Activated CD4-positive, alpha-beta T cell treated with anti-CD3 and anti-CD28 coated beads, Interleukin-10, Interleukin-2, amounts not matched to agents 100 ng/mL and 50 ng/mL, durations not matched to agents 16 hours and 8 hours (primary cell): ENCODE results near the gene CFAP70.
"Not testable (repeated sequence)": the region's sequence is repeated elsewhere in the genome, so short reads cannot be mapped to it uniquely, and the experiment has no call there.

Experiments
- DNase-seq: peaks from one replicate; pipeline ENCODE4 v3.0.0-alpha.2; 2020

The CFAP70 gene

DNA sequence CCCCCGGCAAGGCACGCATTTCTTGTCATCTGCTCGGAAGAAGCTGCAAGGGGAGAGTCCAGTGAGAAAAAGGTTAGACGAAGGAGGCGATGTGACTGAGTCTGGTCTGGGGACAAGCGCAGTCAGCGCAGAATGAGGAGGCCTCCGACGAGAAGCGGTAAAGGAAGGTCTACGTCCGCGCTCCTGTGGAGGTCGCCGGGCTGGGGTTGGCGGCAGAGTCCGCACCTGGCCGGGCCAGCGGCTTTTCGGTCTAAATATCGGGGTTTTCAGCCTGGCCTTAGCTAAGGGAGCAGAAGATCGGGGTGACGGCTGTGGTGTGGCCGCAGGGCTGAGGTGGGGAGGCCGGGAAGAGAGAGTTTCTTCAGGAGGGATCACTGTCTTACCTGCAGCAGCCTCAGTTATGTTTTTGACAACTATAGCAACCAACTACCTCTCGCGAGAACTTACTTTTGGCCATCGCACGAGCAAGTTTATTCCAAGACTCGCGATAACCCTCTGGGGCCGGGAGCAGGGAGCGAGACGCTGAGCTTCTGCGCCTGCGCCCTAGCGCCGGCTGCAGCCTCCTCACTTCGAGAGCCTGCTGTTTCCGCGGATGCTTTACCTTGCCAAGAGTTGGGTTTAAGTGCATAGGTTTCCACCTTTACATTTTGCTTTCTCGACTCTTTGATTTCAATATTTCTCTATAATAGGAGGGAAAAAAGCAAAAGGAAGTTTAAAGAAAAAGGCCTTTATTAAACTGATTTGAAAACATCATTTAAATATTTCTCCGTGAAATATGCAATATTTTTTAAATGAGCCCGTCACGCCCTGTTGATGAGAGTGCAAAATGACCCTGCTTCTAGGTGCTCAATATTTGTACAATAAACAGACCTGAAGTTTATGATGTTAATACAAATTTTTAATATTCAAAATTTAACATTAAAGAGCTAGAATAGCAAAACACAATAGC, at the start of gene CFAP70:
CFAP70 (minus strand) TSS at position 534 of the 949 bp plus-strand sequence. CDS start 4,068 bp downstream, outside the sequence.
- peak; percentile 97 for DNase-seq

DNA sequence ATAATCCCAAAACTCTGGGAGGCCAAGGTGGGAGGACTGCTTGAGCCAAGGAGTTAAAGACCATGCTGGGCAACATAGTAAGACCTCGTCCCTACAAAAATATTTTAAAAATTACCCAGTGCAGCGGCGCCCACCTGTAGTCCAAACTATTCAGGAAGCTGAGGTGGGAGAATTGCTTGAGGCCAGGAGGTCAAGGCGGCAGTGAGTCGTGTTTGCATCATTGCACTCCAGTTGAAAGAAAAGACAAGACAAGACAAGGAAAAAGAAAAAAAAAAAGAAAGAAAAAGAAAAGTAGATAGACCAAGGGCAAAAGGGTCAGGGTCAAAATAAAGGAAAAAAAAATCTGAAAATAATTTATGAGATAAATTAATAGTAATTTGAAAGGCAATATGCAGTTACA, 49.4 kb upstream of the CFAP70 start:
- no peak for DNase-seq

DNA sequence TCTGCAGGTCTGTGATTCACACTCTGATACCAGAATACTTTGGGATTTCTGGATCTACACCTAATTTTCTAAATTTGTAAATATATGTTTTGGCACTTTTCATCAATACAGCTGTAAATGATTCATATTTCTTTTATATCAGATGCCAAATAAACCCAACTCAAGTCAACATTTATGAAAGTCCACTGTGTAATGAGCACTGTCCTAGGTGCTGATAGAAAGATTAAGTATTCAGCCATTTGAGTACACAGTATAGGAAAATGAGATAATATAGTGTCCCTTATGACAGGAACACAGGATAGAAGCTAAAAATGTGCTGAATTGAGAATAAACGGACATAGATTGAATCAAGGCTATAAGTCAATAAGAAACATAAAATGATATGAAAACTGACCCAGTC, 48.8 kb upstream of the CFAP70 start:
- no peak for DNase-seq

DNA sequence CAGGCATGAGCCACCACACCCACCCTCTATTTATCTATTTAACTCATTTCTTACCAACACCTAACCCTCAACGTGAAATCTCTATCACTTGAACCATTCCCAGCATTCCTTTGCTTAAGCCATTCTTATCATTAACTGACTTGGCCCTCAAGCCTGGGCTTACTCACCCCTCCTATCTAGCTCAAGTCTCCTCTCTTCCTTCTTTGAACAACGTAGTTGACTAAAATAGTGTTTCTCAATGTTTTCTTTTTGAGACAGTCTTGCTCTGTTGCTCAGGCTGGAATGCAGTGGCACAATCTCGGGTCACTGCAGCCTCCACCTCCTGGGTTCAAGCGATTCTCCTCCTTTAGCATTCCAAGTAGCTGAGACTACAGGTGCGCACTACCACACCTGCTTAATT, 48.2 kb upstream of the CFAP70 start:
- no peak for DNase-seq

DNA sequence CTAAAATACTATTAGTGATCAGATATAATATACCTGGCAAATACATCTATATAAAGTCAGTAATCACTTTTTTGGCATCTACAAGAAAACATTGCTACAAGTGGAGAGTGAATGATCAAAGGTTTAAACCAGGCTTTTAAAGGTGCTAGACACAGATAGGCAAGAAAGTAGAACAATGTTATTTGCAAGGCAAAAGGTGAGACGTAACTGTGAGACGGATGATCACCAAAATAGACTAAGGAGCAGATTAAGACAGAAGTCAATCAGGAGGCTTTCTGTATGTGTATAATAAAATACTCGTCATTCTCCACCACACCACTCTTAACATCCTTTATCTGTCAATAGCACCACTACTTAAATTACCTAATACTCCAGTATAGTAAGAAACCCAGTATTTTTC, 46.9 kb upstream of the CFAP70 start:
- no peak for DNase-seq

DNA sequence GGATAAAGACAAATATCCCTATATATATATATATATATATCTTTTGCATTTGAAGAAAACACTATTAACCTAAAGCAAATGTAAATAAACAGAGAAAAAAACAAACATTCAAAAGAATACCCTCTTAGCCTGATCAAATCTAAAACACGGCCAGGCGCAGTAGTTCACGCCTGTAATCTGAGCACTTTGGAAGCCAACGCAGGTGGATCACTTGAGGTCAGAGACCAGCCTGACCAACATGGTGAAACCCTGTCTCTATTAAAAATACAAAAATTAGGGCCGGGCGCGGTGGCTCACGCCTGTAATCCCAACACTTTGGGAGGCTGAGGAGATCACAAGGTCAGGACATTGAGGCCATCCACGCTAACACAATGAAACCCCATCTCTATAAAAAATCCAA, 46.0 kb upstream of the CFAP70 start:
- DNase-seq, result no peak

DNA sequence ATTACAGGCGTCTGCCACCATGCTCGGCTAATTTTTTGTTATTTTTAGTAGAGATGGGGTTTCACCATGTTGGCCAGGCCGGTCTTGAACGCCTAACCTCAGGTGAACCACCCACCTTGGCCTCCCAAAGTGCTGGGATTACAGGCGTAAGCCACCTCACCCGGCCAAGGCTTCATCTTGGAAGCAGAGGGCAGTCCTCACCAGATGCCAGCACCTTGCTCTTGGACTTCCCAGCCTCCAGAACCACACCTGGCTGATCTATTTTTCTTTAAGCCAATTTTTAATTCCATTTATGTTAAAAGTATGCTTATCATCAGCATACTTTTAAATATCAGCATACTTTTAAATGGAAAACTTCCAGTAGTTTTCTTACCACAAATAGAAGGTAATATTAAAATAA, 43.0 kb upstream of the CFAP70 start:
- no peak for DNase-seq

DNA sequence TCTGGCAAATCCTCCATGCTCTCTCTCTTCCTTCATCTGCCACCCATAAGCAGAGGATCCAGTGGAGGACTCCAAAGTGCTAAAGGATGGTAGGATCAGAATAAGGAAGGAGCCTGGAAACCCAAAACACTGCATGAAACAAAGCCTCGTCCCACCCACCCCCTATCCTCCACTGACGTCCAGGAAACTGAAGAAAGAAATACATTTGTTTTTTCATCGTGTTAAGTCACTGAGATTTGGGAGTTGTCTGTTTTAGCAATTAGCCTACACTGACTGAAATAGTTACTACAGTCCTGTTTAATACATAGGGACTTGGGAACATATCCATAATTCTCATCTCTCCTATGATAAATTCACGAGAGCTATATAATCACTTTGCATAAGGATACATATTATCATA, 40.4 kb upstream of the CFAP70 start:
- no peak for DNase-seq

DNA sequence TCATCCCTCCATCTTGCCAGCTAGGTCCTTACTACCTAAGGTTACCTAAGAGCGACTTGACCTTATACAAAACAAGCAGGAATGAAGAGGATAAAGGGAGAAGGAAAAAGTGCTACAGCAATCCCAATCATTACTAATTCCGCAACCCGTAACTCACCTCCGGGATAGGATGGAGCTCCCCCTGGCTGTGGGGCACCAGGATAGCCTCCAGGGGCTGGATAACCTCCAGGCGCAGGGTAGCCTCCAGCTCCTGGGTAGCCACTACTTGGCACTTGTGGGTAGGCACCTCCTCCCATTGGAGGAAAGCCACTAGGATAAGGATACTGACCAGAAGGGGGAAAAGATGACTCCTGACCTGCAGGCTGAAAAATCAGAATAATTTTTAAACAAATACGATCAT, 39.4 kb upstream of the CFAP70 start:
- DNase-seq, result no peak

DNA sequence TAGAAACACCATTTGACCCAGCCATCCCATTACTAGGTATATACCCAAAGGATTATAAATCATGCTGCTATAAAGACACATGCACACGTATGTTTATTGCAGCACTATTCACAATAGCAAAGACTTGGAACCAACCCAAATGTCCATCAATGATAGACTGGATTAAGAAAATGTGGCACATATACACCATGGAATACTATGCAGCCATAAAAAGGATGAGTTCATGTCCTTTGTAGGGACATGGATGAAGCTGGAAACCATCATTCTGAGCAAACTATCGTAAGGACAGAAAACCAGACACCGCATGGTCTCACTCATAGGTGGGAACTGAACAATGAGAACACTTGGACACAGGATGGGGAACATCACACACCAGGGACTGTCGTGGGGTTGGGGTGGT, 35.7 kb upstream of the CFAP70 start:
- DNase-seq, result not testable (repeated sequence)

DNA sequence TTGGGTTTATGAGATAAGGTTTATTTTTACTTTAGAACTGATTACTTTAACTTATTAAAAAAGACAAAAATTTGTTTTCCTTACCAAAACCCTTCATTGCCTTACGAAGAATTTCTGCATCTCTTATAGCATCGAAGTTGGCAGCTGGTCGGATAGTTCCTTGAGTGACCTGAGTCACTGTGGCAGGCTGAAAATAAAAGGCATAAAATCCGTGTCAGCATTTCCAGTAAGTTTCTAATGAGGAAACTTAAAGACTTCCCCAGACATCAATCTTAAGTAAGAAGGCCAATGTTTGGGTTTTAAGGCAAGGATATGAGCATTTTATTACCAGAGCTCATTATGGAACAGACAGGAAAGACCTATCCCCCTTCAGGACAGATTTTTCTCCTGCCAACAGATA, 29.6 kb upstream of the CFAP70 start:
- DNase-seq, result no peak

DNA sequence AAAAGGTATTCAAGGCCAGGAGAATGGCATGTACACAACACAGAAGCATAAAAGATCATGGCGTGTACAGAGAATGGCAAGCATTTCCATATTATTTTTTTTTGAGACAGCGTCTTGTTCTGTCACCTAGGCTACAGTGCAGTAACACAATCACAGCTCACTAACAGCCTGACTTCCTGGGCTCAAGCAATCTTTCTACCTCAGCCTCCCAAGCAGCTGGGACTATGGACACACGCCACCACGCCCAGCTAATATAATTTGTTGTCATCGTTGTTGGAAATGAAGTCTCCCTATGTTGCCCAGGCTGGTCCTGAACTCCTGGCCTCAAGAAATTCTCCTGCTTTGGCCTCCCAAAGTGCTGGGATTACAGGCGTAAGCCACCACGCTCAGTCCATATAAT, 27.9 kb upstream of the CFAP70 start:
- no peak for DNase-seq

DNA sequence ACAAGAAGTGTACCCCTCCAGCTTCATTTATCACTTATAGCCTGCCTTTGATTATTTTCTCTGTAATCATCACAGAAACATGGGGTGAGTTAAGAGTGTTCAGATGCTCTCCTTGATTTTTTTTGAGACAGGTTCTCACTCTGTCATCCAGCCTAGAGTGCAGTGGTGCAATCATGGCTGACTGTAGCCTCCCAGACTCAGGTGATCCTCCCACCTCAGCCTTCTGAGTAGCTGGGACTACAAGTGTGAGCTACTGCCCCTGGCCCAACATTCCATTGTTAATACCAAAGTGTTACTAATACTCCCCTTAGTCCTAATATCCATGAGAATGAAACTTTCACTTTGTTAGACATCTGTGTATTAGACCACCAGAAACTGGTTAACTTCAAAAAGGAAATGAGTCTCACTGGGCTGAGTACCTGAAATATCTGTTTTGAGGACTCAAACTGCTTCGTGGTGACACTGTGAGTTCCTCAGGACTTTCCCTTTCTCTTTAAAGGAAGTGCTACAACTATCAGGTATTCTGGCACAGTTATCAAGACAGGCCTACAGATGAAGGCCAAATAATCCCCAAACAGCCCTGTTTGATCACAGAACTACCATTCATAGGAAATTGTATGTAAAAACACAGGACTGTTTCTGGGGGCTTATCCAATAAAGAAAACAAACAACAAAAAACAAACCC, 20.5 kb upstream of the CFAP70 start:
- DNase-seq, result no peak

DNA sequence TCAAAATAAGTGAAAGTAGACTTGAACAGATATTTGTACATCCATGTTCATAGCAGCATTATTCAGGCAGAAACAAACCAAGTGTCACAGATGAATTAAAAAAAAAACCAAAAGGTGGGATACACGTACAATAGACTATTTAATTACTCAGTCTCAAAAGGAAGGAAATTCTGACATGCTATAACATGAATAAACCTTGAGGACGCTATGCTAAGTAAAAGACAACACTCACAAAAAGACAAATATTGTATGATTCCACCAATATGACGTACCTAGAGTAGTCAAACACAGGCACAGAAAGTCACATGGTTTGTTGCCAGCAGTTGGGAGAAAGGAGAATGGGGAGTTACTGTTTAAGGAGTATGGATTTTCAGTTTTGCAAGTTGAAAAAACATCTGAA, 18.0 kb upstream of the CFAP70 start:
- no peak for DNase-seq

DNA sequence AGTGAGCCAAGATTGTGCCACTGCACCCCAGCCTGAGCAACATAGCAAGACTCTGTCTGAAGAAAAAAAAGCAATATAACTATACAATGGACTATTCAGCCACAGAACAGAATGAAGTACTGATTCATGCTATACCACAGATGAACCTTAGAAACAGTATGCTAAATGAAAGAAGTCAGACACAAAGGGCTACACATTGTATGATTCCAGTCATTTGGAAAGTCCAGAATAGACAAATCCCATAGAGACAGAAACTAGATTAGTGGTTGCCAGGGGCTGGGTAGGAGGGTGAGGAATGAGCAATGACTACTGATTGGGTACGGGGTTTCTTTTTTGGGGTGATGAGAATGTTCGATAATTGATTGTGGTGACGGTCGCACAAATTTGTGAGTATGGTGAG, 9.6 kb upstream of the CFAP70 start:
- peak; percentile 58 for DNase-seq

DNA sequence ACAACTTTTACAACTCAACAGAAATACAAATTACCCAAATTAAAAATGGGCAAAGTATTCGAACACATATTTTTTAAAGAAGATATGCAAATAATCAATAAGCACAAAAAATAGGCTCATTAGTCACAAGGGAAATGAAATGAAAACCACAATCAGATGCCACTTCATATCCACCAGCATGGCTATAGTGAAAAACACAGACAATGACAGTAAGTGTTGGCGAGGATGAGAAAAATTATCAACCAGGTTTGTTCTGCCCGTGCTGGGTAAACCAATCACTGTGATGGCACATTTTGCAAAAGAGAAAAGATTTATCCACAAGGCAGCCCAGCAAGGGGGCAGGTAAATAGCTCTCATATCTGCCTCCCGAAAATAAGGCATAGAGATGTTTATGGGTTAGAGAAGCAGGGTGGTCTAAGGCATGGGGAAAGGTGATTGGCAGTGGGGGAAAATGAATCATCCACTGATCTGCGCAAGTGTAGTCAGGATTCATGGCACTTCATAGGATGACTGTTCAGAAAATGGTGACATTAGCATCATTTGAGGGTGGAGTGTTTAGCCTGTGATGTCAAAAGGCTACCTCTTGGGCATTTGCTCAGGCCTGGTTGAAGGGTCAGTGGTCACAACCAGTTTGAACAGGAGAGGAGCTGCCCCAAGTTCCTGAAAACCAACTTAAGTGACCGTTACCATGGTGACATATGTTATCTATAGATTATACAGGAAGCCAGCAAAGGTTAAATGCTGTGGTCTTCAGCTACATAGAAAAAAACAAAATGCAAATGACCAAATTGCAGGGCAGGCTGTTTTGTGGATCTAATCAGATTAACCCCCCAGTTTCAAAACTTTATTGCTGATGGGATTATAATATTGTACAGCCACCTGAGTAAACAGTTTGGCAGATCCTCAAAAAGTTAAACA, 8.0 kb upstream of the CFAP70 start:
- peak; percentile 8 for DNase-seq

DNA sequence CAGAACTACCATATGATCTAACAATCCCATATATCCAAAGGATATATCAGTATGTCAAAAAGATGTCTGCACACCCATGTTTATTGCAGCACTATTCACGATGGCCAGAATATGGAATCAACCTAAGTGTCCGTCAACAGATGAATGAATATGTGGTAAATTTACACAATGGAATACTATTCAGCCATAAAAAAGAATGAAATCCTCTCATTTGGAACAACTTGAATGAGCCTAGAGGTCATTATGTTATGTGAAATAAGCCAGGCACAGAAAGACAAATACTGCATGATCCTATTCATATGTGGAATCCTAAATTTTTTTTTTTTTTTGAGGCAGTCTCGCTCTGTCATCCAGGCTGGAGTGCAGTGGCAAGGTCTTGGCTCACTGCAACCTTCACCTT, 6.3 kb upstream of the CFAP70 start:
- DNase-seq, result no peak

DNA sequence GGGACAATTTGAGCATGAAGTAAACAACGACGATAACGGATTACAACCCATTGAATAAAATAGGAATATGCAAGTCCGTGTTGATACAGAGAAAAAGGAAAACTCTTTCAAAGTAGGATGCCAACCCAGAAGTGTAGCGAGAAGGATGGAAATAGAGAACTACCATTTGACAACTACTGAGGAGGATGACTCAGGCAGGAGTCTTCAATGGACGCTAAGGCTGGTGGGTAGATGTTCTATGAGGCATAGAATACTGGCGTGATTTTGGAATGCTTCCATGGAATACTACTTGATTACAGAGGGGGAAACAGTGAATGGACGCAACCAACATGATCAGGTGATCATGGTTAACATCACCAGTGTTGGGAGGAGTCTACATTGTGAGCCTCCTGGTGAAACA, 828 bp upstream of the CFAP70 start:
- DNase-seq, result no peak

DNA sequence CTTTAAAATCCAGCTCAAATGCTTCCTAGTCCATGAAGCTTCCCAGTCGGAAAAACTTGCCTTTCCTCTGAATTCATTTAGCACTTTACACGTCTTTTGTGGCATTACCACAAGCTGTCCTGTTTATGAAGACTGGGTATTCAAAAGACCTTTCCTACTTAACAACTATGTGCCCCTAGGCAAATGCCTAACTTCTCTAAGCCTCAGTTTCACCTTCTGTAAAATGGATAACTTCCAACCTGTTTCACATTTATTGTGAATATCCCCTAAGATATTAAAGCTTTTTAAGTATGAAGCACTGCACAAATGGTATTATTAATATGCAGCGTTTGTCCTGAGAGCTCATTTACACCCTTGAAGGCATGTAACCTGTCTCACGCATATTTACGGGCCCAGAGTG, 843 bp downstream of the CFAP70 start:
- no peak for DNase-seq

DNA sequence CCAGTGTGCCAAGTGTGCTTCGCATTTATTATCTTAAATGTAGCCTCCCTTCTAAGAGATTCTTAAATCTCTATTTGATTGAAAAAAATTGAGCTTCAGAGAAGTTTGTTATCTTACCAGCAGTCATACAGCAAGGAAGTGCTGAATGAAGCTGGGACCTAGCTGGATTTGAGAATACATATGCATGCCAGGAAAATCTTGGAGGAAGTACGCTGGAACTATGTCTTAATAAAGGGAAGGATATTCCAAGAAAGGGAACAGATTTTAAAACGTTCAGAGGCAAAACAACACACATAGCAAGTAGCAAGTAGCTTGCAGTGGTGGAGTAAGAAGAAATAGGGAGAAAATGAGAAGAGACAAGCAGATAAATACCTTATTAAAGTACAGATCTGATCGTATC, 1.5 kb downstream of the CFAP70 start:
- no peak for DNase-seq

DNA sequence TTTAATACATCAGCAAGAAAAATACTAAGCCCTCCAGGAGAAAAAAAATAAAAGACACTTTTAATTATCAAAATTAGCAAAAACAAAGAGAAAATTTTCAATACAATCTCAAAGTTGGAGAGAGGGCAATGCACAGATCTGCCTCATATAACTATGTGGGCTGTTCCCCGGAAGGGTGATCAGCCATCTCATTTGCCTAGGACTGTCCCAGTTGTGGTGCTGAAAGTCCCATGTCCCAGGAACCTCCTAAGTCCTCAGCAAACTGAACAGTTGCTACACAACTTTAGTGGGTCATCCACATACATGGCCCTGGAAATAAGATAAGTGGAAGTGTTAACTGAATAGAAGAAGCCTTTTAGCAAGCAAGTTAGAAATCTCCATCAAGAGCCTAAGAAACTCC, 14.4 kb downstream of the CFAP70 start:
- no peak for DNase-seq

DNA sequence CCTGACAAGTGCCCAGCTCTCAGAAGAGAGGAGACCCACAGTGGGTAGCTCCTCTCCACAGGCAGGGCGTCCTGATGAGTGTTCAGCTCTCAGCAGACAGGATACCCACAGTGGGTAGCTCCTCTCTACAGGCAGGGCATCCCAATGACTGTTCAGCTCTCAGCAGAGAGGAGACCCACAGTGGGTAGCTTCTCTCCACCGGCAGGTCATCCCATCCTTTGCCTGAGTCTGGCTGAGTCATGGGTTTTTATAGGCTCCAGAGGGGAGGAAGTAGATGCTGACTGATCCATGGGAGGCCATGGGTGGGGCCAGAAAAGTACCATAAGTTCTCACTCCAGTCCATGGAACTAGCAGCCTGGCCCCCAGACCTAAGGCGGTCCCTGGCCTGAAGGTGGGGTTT, 18.5 kb downstream of the CFAP70 start:
- DNase-seq, result no peak

DNA sequence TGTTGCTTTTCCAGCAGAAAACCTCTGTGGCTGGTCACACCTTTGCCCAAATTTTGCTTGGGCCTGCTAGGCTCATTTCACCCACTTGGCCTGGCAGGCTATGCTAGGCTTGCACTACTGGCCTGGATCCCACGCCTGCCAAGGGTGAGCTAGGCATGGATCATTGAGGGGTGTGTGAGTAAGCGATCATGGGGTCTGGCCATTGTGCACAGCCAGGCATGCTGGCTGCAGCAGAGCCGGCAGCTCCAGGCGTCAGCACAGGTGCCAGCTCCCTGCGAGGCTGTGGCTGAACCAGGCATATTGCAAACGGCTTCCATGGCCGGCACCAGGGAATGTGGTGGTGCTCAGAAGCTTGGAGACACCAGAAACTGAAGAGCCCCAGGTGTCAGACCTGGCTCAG, 19.2 kb downstream of the CFAP70 start:
- no peak for DNase-seq
